Right lobe of liver (tissue), 4 donors: ENCODE data around the gene ZNF655.

Experiments
- POLR2A ChIP-seq: fragments of 450-650 bp; IDR thresholded peaks from one replicate; pipeline ENCODE4 v1.6.1; 2017; ENCODE audit warnings: antibody characterized with exemption, mild to moderate bottlenecking
- TF ChIP-seq, protein P1 (sequence below), 4 donors: fragments of 200-600 bp in 3 of 4; fragments of 450-650 bp in 1 of 4; IDR thresholded peaks; one replicate each; pipeline versions ENCODE4 v1.5.1 to v1.8.0; 2016 to 2022; ENCODE audit warnings: antibody characterized with exemption in 4 of 4, mild to moderate bottlenecking in 2 of 4
- donor health status: DM: no; HTN: no; CAD: no.
- donor health status: DM: no; HTN: no; CAD: no.
- donor health status: DM: no; HTN: yes; CAD: no.

DNA sequence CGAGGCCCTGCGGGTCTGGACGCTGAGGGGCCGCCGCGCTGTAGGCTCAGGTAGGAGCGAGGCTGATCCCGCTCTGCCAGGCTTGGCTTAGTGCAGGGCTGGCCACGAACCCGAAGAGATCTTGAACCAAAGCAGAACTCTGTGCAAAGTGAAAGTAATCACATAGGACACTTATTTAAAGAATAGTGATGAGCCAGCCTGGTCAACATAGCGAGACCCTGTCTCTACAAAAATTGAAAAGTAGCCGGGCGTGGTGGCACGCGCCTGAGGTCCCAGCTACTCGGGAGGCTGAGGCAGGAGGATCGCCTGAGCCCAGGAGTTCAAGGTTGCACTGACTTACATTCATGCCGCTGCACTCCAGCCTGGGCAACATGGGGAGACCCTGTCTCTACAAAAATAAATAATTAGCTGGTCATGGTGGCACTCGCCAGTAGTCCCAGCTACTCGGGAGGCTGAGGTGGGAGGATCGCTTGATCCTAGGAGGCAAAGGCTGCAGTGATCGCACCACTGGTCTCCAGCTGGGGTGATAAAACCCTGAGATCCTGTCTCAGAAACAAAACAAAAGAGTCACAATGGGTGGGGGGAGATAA is 58.8 kb downstream of the ZNF655 start:
- TF ChIP-seq, protein P1, sequence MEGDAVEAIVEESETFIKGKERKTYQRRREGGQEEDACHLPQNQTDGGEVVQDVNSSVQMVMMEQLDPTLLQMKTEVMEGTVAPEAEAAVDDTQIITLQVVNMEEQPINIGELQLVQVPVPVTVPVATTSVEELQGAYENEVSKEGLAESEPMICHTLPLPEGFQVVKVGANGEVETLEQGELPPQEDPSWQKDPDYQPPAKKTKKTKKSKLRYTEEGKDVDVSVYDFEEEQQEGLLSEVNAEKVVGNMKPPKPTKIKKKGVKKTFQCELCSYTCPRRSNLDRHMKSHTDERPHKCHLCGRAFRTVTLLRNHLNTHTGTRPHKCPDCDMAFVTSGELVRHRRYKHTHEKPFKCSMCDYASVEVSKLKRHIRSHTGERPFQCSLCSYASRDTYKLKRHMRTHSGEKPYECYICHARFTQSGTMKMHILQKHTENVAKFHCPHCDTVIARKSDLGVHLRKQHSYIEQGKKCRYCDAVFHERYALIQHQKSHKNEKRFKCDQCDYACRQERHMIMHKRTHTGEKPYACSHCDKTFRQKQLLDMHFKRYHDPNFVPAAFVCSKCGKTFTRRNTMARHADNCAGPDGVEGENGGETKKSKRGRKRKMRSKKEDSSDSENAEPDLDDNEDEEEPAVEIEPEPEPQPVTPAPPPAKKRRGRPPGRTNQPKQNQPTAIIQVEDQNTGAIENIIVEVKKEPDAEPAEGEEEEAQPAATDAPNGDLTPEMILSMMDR (IDR thresholded peaks at IDR 0.05), result no peak
- TF ChIP-seq POLR2A, result no peak
